ENCODE measurements around the gene BCL6. TPM values are rescaled to one million over a fixed set of nuclear protein-coding genes. Genes with fewer than 3 reads are reported as not detected.

Gene BCL6
- total and polyA plus RNA-seq, 2 of the 8 experiments (the other 6 are each of a cell fraction or from before 2014, with no cell fraction given), result 5.7 to 10.4 TPM

GRCh38 chr3:187788984-187789857, 44.0 kb upstream of the BCL6 start (continued):
- TF ChIP-seq CHD7 (IDR thresholded peaks at IDR 0.05; ENCODE audit: insufficient replicate concordance, low read length) (no peak), EP300 (IDR thresholded peaks at IDR 0.05; ENCODE audit: borderline replicate concordance in 1 of 2, low read depth in 2 of 2, low read length in 2 of 2) (no peak), BRCA1 (IDR thresholded peaks at IDR 0.05; ENCODE audit: low read depth, low read length) (no peak), TCF12 (IDR thresholded peaks at IDR 0.05; ENCODE audit: low read depth, low read length) (no peak), NANOG (IDR thresholded peaks at IDR 0.05; ENCODE audit: insufficient read depth, low read depth, low read length, poor library complexity, severe bottlenecking) (no peak), EGR1 (IDR thresholded peaks at IDR 0.05; ENCODE audit: borderline replicate concordance, low read depth, low read length) (no peak)
